B cell (primary cell): ENCODE measurements around the gene PRR23E.

Experiments
- EZH2 ChIP-seq: IDR thresholded peaks from 2 replicates; pipeline ENCODE4 v1.6.1; 2012; ENCODE audit warnings: borderline replicate concordance, low read depth, mild to moderate bottlenecking, moderate library complexity, low read length; ENCODE audit not compliant: insufficient read depth, poor library complexity, severe bottlenecking
- TF ChIP-seq, protein P1 (sequence below): fragments of 200-600 bp; IDR thresholded peaks from one replicate; pipeline ENCODE4 v1.8.0; 2022; ENCODE audit warnings: antibody characterized with exemption, mild to moderate bottlenecking

DNA sequence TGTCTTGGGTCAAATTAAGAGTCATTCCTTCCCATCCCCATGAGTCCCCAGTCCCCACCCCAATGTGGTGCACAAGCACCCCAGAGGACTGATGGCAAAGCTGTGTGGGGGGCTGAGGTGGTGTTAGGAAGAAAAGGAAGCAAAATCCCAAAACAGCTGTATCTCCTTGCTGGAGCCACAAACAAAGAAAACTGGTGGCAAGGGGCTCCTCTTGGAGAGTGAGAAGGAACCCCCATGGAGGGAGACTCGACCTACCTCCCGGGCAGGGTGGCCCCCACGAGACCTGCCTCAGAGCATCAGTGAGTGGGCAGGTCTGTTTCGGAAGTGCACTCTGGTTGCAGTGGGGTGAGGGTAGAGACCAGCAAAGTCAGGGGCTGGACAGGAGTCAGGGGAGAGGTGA lies 29.2 kb downstream of the PRR23E start:
- TF ChIP-seq, protein P1, sequence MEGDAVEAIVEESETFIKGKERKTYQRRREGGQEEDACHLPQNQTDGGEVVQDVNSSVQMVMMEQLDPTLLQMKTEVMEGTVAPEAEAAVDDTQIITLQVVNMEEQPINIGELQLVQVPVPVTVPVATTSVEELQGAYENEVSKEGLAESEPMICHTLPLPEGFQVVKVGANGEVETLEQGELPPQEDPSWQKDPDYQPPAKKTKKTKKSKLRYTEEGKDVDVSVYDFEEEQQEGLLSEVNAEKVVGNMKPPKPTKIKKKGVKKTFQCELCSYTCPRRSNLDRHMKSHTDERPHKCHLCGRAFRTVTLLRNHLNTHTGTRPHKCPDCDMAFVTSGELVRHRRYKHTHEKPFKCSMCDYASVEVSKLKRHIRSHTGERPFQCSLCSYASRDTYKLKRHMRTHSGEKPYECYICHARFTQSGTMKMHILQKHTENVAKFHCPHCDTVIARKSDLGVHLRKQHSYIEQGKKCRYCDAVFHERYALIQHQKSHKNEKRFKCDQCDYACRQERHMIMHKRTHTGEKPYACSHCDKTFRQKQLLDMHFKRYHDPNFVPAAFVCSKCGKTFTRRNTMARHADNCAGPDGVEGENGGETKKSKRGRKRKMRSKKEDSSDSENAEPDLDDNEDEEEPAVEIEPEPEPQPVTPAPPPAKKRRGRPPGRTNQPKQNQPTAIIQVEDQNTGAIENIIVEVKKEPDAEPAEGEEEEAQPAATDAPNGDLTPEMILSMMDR: no peak
- TF ChIP-seq EZH2: no peak
